ENCODE measurements around the gene IER5L.

Gene IER5L

DNA sequence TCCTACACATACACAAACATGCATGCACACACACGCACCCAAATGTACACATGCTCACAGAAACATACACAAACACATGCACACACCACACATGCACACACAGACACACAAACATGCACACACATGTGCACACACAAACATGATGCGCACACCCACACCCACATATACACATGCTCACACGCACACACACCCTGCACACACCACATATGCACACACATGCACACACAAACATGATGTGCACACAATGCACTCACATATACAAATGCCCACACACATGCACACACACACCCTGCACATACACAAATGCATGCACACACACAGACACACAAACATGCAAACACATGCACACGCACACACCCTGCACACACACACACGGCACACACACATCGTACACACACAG, 7.3 kb upstream of the IER5L start:
- no peaks in the 10 kb centered on the region for H3K79me2 ChIP-seq (ENCODE audit: low read length)
- no peak overlapping the region for H2AFZ ChIP-seq (ENCODE audit: low read length)
- peak overlapping the region; percentile 38; the same call in 1 of the 2 replicates for H3K4me2 ChIP-seq (ENCODE audit: low read depth, low read length)
- H3K9me3 ChIP-seq (replicated peaks; ENCODE audit: insufficient read depth, low read length) = no peaks in the 10 kb centered on the region
- peaks cover 7% of the 10 kb centered on the region for H3K4me1 ChIP-seq (ENCODE audit: low read length)
- no peaks in the 10 kb centered on the region for H3K27me3 ChIP-seq (replicated peaks; ENCODE audit: insufficient read depth, low read length)
- H3K36me3 ChIP-seq (replicated peaks; ENCODE audit: insufficient read depth, low read length) = no peaks in the 10 kb centered on the region
- H3K27ac ChIP-seq (ENCODE audit: low read length) = no peak overlapping the region
- no peaks in the 10 kb centered on the region for H4K20me1 ChIP-seq (ENCODE audit: insufficient read depth, low read length)
- no peak overlapping the region for H3K4me3 ChIP-seq (ENCODE audit: low read length)
- DNase-seq = no peak
- H3K9me2 ChIP-seq (replicated peaks; ENCODE audit: insufficient read depth, low read length) = no peaks in the 10 kb centered on the region
- H3K9ac ChIP-seq (ENCODE audit: low read length) = no peak overlapping the region
- no peak for TF ChIP-seq EZH2phosphoT487 (IDR thresholded peaks at IDR 0.05; ENCODE audit: low read length)
- TF ChIP-seq EZH2 (optimal IDR thresholded peaks at IDR 0.05; ENCODE audit: low read depth, low read length) = no peak
- TF ChIP-seq, protein P1, sequence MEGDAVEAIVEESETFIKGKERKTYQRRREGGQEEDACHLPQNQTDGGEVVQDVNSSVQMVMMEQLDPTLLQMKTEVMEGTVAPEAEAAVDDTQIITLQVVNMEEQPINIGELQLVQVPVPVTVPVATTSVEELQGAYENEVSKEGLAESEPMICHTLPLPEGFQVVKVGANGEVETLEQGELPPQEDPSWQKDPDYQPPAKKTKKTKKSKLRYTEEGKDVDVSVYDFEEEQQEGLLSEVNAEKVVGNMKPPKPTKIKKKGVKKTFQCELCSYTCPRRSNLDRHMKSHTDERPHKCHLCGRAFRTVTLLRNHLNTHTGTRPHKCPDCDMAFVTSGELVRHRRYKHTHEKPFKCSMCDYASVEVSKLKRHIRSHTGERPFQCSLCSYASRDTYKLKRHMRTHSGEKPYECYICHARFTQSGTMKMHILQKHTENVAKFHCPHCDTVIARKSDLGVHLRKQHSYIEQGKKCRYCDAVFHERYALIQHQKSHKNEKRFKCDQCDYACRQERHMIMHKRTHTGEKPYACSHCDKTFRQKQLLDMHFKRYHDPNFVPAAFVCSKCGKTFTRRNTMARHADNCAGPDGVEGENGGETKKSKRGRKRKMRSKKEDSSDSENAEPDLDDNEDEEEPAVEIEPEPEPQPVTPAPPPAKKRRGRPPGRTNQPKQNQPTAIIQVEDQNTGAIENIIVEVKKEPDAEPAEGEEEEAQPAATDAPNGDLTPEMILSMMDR (IDR thresholded peaks at IDR 0.05; ENCODE audit: low read length) = no peak
- no peaks in the 10 kb centered on the region for H3F3A ChIP-seq (ENCODE audit: insufficient read depth, low read length)

GRCh38 chr9:129184596-129185122, 6.6 kb upstream of the IER5L start:
- Histone ChIP-seq H3K9ac (ENCODE audit: low read length) (no peak overlapping the region), H4K20me1 (ENCODE audit: insufficient read depth, low read length) (no peaks in the 10 kb centered on the region), H3K4me3 (ENCODE audit: low read length) (no peak overlapping the region), H3K9me2 (replicated peaks; ENCODE audit: insufficient read depth, low read length) (no peaks in the 10 kb centered on the region), H3K36me3 (replicated peaks; ENCODE audit: insufficient read depth, low read length) (no peaks in the 10 kb centered on the region), H3K27ac (ENCODE audit: low read length) (no peak overlapping the region), H3K79me2 (ENCODE audit: low read length) (no peaks in the 10 kb centered on the region), H3K27me3 (replicated peaks; ENCODE audit: insufficient read depth, low read length) (no peaks in the 10 kb centered on the region), H3K4me2 (ENCODE audit: low read depth, low read length) (no peak overlapping the region), H3K4me1 (ENCODE audit: low read length) (peaks cover 7% of the 10 kb centered on the region), H3K9me3 (replicated peaks; ENCODE audit: insufficient read depth, low read length) (no peaks in the 10 kb centered on the region), H2AFZ (ENCODE audit: low read length) (no peak overlapping the region), H3F3A (ENCODE audit: insufficient read depth, low read length) (no peaks in the 10 kb centered on the region)
- DNase-seq = no peak
- TF ChIP-seq EZH2phosphoT487 (IDR thresholded peaks at IDR 0.05; ENCODE audit: low read length) (no peak), EZH2 (optimal IDR thresholded peaks at IDR 0.05; ENCODE audit: low read depth, low read length) (no peak)
- TF ChIP-seq, protein P1 (IDR thresholded peaks at IDR 0.05; ENCODE audit: low read length) = no peak

GRCh38 chr9:129184219-129184524, 6.1 kb upstream of the IER5L start:
- no peak overlapping the region for H3K4me2 ChIP-seq (ENCODE audit: low read depth, low read length)
- no peak overlapping the region for H3K9ac ChIP-seq (ENCODE audit: low read length)
- H3K4me3 ChIP-seq (ENCODE audit: low read length) = no peak overlapping the region
- H4K20me1 ChIP-seq (ENCODE audit: insufficient read depth, low read length) = no peaks in the 10 kb centered on the region
- no peak overlapping the region for H3K27ac ChIP-seq (ENCODE audit: low read length)
- H3K27me3 ChIP-seq (replicated peaks; ENCODE audit: insufficient read depth, low read length) = no peaks in the 10 kb centered on the region
- TF ChIP-seq, protein P1 (IDR thresholded peaks at IDR 0.05; ENCODE audit: low read length) = no peak
- TF ChIP-seq EZH2phosphoT487 (IDR thresholded peaks at IDR 0.05; ENCODE audit: low read length) (no peak), EZH2 (optimal IDR thresholded peaks at IDR 0.05; ENCODE audit: low read depth, low read length) (no peak)
- H3K9me3 ChIP-seq (replicated peaks; ENCODE audit: insufficient read depth, low read length) = no peaks in the 10 kb centered on the region
- no peaks in the 10 kb centered on the region for H3F3A ChIP-seq (ENCODE audit: insufficient read depth, low read length)
- H3K9me2 ChIP-seq (replicated peaks; ENCODE audit: insufficient read depth, low read length) = no peaks in the 10 kb centered on the region
- no peak overlapping the region for H2AFZ ChIP-seq (ENCODE audit: low read length)
- H3K36me3 ChIP-seq (replicated peaks; ENCODE audit: insufficient read depth, low read length) = no peaks in the 10 kb centered on the region
- no peaks in the 10 kb centered on the region for H3K79me2 ChIP-seq (ENCODE audit: low read length)
- peaks cover 7% of the 10 kb centered on the region for H3K4me1 ChIP-seq (ENCODE audit: low read length)
- no peak for DNase-seq

Measured in MM.1S (cell line).